Measurements from ENCODE around the gene LSM7.

The LSM7 gene

DNA sequence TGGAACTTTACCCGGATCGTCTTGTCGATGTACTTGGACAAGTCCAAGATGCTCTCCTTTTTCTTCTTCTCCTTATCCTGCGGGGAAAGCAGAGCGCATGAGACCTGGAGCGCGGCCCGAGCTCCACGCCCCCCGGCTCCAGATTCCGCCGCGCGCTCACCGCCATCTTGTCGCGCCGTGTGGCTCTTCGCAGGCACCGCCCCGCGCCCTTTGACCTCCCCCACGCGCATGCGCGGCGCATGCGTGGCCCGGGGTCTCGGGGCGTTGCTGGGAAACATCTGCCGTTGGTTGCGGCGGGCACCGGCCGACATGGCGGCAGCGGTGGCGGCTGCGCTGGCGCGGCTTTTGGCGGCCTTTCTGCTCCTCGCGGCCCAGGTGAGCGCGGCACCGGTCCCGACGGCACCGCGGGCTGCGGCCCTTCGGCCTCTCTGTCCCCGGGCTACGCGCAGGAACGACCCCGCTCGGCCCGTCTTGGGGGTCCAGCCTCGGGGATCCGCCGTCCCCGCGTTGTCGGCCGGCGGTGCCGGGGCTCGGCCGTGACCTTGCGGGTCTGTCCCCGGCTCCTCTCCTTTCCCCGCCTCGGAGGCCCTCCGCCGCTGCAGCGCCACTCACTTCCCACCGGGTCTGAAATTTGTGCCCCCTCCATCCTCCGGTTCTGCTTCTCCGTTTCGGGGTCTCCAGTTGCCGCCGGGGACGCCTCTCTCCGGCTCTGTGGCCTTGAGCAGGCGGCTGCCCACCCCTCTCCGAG is at the start of gene LSM7, which contains the start of gene SPPL2B:
TSS of gene LSM7 (minus strand) at position 186 of the 748 bp plus-strand sequence. CDS start at position 166, 20 bp downstream.
TSS of gene SPPL2B (plus strand) at position 284 of the 748 bp plus-strand sequence. CDS start at position 310, 26 bp downstream.
- peak; percentile 95 for DNase-seq

DNA sequence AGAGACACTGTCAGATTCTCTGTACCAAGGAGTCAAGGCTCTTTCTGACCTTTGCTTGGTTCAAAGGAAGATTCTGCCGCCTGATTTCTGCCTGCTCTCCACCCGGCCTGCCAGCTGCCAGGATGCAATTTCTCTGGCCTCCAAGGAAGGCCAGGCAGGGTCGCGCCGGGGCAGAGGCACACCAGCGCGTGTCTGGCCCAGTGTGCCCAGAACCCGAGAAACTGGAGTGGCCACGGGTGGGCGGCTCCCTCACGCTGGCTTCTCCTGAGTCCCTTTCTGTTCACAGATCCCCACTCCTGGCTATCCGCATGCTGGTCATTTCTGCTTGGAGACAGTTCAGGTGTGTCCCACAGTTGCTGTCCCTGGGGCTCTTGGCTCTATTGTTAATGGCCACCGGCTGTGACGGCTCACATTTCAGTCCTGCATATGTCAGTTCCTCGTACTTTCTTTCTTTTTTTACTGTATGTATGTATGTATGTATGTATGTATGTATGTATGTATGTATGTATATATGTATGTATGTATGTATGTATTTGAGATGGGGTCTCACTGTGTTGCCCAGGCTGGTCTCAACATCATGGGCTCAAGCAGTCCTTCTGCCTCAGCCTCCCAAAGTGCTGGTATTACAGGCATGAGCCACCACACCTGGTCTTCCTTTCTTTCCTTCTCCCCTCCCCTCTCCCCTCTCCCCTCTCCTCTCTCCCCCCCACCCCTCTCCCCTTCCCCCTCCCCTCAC is 48.6 kb upstream of the LSM7 start:
- DNase-seq, result no peak

DNA sequence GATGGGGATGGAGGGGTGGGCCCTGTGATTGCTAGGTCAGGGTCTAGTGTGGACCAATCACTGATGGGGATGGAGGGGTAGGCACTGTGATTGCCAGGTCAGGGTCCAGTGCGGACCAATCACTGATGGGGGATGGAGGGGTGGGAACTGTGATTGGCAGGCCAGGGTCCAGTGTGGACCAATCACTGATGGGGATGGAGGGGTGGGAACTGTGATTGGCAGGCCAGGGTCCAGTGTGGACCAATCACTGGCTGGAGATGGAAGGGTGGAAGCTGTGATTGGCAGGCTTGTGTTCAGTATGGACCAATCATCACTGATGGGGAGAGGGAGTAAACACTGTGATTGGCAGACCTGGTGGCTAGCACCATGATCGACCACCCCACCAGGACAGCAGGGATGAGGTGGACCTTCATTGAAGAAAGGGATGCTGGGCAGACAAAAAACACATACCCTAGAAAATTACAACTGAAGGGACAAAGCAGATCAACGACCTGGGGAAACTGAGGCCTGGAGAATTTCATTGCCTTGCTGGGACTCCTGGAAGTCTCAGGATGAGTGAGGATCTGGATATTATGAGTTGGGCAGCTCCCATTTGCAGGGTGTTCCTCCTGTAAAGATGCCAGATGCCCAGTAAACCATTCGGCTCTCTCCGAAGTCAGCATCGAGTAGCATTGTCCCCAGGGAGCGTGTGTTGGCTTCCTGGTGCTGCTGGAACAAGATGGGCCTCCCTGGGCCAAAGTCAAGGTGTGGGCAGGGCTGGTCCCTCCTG is 47.2 kb upstream of the LSM7 start:
- DNase-seq, result no peak

DNA sequence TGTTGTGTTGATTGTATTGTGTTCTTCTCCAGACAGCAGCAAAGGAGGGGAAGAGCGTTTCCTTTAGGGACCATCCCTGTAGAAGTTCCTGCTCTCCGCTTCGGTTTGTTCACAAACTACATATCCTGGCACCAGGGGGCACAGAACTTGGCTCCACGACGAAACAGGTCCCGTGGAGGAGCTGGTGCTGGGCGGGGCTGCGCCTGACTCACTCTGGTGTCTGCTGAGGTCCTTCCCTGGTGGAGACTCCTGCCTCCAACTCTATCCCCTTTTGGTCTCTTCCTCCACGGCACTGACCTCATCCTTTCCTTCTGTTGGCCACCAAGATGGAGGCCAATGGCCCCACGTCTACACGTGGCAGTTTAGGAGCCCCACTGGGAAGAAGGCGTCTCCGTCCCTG is 46.4 kb upstream of the LSM7 start:
- DNase-seq, result no peak

DNA sequence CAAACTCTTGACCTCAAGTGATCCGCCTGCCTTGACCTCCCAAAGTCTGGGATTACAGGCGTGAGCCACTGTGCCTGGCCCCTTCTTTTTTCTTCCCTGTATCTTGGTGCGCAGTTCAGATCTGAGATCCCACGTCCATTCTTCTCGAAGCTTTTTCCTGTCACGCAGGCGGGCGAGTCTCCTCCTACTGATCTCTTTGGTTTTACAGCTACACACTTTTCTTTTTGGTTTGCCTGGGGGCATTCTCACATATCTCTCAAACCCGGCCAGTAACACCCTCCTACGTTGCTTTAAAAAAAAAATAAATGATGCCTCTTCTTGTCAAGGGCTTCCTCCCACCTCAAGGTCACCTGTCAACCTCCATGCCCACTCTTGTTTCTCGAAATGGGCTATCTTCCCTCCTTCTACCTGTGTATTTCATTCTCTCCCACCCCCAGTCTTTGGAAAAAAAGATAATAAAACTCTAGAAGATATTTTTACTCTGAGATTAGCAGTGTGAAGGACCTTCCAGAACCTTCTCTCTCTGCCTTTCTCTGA is 43.8 kb upstream of the LSM7 start:
- no peak for DNase-seq

DNA sequence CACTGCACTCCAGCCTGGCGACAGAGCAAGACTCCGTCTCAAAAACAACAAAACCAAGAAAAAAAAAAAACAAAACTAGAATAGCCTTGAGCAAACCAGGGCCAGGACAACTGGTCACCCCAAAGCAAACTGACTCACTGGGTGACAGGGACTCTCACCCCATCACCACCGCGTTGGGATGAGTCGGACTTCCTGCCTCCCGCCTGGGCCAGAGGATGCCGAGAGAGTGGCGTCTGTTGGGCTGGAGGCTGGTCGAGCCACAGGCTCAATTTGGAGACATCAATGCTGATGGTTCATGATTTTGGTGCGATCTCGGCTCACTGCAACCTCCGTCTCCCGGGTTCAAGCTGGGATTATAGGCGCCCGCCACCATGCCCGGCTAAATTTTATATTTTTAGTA is 43.3 kb upstream of the LSM7 start:
- DNase-seq, result no peak

DNA sequence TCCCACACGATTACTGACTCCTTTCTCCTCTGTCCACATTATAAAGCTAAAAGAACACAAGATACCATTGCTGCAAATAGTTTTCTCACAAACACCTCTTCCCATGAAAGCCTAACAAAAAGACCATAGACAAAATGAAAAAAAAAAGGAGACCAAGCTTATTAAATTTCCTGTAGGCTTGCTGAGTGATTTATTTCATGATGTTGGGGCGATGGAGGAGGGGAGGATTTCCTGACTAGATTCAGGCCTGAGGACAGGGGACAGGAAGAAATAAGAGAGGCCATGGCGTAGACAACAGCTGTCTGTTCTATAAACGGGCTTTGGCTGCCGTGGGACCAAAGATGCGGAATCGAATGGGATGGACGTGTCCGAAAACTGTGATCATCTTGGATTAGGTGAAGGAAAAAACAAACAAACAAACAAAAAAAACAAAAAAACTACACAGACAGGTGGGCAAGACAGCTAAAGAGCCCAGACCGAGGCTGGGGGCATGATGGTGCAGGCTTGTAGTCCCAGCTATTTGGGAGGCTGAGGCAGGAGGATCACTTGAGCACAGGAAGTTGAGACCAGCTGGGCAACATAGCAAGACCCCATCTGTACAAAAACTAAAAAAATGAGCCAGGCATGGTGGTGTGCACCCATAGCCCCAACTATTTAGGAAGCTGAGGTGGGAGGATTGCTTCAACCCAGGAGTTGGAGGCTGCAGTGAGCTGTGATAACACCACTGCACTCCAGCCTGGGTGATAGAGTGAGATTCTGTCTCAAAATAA is 37.0 kb upstream of the LSM7 start:
- no peak for DNase-seq

DNA sequence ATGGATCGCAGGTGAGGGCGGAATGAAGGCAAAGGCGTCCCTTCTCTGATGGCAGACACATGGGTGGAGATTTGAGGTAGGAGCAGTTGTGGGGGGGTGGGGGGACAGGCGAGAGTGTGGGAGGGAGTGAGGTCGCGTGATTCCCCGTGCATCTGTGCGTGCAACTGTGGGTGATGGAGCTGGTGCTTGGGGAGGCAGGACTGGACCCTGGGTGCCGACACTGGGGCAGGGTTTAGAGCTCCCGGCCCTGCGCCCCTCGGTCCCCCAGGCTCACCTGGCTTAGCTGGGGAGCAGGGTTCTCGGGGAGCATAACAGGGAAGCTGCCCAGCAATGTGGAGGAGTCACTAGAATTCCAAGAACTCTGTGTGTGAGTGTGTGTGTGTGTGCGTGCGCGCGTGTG is 35.0 kb upstream of the LSM7 start:
- no peak for DNase-seq

DNA sequence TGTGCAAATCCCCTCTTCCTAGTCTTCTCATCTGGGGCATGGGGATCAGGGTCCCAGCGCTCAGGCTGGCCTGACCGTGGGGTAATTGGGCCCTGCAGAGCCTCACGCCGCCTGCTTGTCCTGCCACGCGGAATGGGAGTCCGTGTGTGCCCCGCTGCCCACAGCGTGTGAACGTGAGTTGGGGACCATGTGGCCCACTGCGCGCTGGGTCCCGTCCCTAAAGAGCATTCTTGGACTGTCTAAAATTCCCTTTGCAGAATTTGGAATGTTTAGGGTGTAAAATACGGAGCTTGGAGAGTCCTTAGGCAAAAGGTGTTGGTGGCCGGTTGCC is 34.5 kb upstream of the LSM7 start:
- no peak for DNase-seq

DNA sequence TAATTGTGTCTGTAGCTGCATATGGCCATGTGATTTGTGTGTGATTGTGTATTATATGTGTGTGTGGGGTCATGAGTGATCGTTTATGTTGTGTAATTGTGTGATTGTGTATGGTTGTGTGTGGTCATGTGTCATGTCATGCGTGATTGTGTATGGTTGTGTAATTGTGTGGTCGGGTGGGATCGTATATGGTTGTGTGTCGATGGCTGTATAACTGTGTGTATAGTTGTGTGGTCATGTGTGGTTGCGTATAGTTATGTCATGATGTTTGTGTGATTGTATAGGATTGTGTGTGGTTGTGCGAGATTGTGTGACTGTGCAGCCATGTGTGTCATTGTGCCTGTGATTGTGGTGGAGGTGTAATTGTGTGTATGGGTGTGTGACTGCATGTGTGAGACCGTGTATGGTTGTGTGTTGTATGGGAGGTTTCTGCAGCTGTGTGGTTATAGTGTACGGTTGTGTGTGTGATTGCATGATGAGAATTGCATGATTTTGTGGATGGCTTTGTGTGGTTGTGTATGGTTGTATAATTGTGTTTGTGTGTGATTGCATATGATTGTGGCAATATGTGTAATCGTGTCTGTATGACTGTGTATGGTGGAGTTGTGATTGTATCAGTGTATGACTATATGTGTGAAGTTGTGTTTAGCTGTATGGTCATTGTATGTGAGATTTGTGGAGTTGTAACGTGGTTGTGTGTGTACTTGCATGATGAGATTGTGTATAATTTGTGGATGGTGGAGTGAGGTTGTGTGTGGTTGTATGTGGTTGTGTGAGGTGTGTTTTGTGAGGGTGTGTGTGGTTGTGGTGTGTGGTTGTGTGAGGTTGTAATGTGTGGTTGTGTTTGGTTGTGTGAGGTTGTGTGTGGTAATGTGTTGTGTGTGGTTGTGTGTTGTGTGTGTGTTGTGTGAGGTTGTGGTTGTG is 33.9 kb upstream of the LSM7 start:
- DNase-seq, result no peak

DNA sequence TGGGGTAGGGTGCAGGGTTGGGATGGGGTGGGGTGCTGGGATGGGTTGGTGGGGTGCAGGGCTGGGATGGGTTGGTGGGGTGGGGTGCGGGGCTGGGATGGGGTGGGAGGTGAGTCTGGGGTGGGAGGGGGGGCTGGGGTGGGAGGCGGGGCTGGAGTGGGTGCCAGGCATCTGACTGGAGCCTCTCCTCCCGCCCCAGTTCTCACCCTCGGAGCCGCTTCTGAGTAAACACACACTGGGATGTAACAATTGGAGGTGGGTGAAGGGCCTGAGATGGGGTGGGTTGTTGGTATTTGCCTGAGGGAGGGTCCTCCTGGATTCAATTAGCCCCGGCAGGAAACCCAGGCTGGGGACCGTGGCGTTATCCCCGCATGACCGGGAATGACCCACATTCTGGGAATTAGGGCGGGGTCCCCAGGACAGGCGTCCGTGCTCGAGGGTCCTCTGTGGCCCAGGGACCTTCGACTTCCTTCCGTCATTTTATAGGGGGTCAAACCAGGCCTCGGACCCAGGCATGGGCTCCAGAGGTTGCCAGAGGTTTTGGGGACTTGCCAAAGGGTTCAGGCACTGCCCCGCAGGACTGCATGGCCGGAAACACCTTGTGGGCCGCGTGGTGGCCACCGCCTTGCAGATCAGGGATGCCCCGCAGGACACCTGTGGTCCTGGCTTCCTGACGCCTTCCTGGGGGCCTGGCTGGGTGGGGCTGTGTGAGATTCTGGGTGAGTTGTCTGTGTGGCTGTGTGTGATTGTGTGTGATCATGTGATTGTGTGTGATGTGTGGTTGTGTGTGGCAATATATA is 33.1 kb upstream of the LSM7 start:
- DNase-seq, result no peak

DNA sequence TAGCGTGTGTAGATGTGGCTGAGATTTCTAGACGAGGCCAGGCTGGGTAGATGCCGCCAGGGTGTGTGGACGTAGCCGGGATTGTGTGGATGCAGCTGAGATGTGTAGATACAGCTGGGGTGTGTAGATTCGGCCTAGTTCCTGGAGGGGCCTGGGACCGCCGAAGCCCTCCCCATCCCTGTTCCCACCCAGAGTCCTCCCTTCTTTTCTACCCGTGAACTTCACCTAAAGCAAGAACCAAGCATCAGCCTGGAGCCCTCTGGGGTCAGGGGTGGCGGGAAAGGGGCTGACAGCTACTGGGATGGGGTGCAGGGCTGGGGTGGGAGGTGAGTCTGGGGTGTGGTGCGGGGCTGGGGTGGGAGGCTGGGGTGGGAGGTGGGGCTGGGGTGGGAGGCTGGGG is 32.4 kb upstream of the LSM7 start:
- DNase-seq, result no peak

DNA sequence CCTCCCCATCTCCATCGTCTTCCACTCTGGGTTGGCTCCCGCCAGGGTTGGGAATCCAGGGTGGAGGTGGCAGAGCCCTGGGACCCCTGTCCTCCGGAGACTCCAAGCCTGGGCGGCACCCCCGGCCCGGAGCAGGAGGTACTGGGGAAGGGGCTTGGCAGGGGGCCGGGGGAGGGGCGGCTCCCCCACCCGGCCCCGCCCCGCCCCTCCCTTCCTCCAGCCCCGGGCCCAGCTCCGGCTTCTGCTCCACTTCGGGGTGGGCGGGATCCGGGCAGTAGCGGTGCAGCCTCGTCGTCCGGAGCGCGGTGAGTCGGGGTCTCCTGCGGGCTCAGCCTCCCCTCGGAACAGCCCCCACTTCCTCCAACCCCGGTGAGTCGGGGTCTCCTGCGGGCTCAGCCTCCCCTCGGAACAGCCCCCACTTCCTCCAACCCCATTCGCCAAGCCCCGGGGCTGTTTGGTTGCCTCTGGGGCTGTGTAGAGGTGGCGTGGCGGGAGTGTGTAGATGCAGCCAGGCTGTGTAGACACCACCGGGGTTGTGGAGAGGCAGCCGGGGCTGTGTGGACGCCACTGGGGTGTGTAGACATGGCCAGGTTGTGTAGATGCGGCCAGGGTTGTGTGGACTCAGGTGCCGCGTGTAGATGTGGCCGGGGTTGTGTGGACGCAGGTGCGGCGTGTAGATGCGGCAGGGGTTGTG is 31.8 kb upstream of the LSM7 start, which contains the start of gene TMPRSS9:
TSS of gene TMPRSS9 (plus strand) at position 274 of the 694 bp plus-strand sequence. CDS start 29,521 bp downstream, outside the sequence.
- DNase-seq, result no peak

DNA sequence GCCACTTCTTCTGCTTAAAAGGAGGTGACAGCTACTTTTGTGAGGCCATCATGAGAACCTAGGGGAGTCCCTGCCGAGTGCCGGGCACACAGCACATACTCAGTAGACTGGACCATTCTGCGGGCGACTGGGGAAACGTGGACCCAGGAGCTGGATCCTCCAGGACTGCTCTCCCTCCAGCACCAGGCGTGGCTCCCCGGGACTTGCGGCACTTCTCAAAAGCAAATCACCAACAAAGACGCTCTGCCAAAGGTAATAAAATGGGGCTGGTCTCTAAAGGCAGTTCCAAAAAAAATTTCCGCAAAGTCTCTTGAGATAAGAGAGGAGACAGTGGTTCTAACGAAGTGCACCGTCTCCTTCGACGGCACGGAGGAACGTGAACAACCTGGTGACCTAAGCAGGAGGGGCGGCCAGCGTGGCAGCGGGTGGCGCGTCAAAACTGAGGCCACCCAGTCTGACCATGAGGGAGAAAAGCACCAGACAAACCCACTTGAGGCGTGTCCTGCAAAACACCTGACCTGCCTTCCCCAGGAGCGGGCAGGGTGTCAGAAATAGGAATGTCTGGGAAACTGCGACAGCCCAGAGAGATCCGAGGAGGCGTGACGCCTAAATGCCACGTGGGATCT is 30.3 kb upstream of the LSM7 start:
- DNase-seq, result no peak

DNA sequence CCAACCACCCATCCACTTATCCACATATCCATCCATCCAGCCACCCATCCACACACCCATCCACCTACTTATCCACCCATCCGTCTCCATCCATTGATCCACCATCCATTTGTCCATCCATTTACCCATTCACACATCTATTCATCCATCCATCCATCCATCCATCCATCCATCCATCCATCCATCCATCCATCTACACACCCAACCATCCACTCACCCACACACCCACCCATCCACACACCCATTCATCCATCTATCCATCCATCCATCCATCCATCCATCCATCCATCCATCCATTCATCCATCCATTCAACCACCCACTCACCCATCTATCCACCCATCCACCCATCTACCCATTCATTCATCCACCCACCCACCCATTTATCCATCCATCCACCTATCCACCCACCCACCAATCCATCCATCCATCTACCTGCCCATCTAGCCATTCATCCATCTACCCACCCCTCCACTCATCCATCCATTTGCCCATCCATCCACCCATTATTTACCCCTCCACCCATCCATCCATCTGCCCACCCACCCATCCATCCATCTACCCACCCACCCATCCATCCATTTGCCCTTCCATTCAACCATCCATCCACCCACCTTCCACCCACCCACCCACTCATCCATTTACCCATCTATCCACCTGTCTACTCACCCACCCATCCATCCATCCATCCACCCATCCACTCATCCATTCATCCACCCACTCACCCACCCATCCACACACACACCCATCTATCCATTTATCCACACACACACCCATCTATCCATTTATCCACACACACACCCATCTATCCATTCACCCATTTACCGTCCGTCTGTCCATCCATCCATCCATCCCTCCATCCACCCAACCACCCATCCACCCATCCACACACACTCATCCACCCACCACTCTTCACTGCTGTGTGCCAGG is 29.2 kb upstream of the LSM7 start:
- DNase-seq, result no peak

DNA sequence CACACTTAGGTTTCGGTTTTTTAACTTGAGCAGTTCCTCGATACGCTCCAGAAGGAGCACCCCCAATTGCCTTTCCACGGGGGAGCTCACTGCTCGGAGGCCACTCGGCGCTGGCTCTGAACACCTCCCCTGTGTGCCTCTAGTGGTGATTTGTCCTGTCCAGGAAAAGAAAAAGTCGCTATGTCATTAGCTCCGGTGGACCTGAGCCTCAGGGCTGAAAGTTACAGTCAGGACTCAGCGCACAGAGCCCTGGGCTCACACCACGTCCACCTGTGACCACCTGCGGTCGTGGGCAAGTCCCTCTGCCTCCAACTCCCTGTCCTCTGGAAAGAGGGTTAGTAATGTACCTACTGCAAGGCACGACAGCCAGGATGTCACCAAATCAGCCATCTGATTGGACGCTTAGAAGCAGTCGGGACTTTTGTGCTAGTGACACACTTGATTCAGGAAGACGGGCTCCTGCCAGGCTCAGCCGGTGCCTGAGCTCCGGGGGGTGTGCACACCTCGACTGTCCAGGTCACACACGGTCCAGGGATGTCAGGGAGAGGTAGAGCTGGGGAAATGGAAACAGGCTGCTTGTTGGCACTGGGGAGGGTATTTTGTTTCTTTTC is 27.8 kb upstream of the LSM7 start:
- no peak for DNase-seq

DNA sequence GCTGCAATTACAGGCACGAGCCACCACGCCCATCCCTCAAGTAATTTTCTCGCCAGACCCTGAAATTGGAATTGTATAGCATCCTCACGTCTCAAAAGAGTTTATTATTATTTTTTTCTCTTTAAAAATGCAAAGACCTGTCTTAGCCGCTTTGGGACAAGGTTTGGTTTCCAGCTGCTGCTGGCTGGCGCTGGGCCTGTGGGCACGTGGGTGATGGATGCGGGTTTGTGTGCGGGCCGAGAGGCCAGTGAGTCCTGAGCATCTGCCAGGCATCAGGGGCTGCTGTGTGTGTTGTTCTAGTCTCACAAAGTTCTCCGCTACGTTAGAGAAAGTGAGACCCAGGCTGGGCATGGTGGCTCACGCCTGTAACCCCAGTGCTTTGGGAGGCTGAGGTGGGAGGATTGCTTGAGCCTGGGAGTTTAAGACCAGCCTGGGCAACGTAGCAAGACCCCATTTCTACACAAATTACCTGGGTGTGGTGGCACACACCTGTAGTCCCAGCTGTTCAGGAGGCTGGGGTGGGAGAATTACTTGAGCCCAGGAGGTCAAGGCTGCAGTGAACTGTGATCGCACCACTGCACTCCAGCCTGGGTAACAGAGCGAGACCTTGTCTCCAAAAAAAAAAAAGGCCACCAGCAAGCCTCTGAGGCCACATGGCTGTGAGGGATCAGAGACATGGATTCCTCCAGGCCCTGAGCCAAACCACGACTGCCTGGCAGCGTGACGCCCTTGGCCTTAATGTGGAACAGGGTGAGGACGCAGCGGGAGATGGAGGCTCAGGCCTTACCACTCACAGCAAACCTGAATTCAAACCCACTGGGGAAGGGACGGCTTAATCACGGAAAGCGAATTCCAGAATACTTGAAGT is 27.0 kb upstream of the LSM7 start:
- no peak for DNase-seq
